Natural killer cell (primary cell): ENCODE data around the gene MAFG. TPM values are rescaled to one million over a fixed set of nuclear protein-coding genes. Genes with fewer than 3 reads are reported as not detected.

Experiments
- ATAC-seq, 3 donors: fragments of 150-1000 bp in 2 of 3; fragments of 200-7000 bp in 1 of 3; cut with Tn5 transposase; 1 replicate in 1 of 3; 2 replicates in 2 of 3; pipeline ENCODE4 v1.10.0; 2021; ENCODE audit warnings: mild to moderate bottlenecking in 2 of 3, moderate library complexity in 2 of 3
- DNase-seq, 2 donors: peaks; one replicate each; pipeline versions ENCODE4 v3.0.0 to v3.0.0-alpha.2; 2013 to 2021; ENCODE audit warnings: mixed read lengths in 1 of 2
- H3K27ac ChIP-seq: one replicate; pipeline ENCODE4 v1.5.1; 2013; ENCODE audit warnings: mild to moderate bottlenecking, low read length
- H3K27me3 ChIP-seq: one replicate; pipeline ENCODE4 v1.6.1; 2013; ENCODE audit warnings: low read length; ENCODE audit not compliant: control insufficient read depth, insufficient read depth
- H3K36me3 ChIP-seq: one replicate; pipeline ENCODE4 v1.6.1; 2013; ENCODE audit warnings: low read length; ENCODE audit not compliant: control insufficient read depth, insufficient read depth
- H3K4me1 ChIP-seq: one replicate; pipeline ENCODE4 v1.6.1; 2013; ENCODE audit warnings: low read length; ENCODE audit not compliant: control insufficient read depth, insufficient read depth
- H3K4me3 ChIP-seq: one replicate; pipeline ENCODE4 v1.5.1; 2013; ENCODE audit warnings: low read length
- H3K9me3 ChIP-seq: one replicate; pipeline ENCODE4 v1.6.1; 2013; ENCODE audit warnings: low read length; ENCODE audit not compliant: control insufficient read depth, insufficient read depth
- H3K27ac Mint-ChIP-seq, 2 donors: one replicate each; pipeline ENCODE4 v1.8.0; 2022; ENCODE audit warnings: mild to moderate bottlenecking in 2 of 2, mixed read lengths in 2 of 2, moderate library complexity in 1 of 2
- H3K27me3 Mint-ChIP-seq, 2 donors: one replicate each; pipeline ENCODE4 v1.8.0; 2022; ENCODE audit warnings: low read depth in 2 of 2, mixed read lengths in 2 of 2
- H3K36me3 Mint-ChIP-seq: one replicate; pipeline ENCODE4 v1.8.0; 2022; ENCODE audit warnings: mixed read lengths
- H3K4me1 Mint-ChIP-seq, 2 donors: one replicate each; pipeline ENCODE4 v1.8.0; 2022; ENCODE audit warnings: mixed read lengths in 2 of 2
- H3K4me3 Mint-ChIP-seq: one replicate; pipeline ENCODE4 v1.8.0; 2022; ENCODE audit warnings: mild to moderate bottlenecking, moderate library complexity, mixed read lengths
- H3K9me3 Mint-ChIP-seq, 2 donors: one replicate each; pipeline ENCODE4 v1.8.0; 2022; ENCODE audit warnings: mixed read lengths in 2 of 2
- WGBS: methylation state at CpG from one replicate; pipeline ENCODE4 v1.1.7; 2013; ENCODE audit warnings: missing lambda C conversion rate; ENCODE audit not compliant: insufficient coverage; 5-methylcytosine and 5-hydroxymethylcytosine counted together
- intact Hi-C: fragments of 100-400 bp; cut with micrococcal nuclease; formaldehyde crosslinking; loops from one replicate; pipeline ENCODE4 v1.14.2; 2022
- total RNA-seq, 4 donors: library from RNA; stranded (reverse); fragments of 120-200 nt in 1 of 4; gene quantifications; one replicate each; pipeline versions ENCODE4 v1.2.3 to v1.2.4, GENCODE V29; 2013 to 2022
- TF ChIP-seq, protein P1 (sequence below): fragments of 200-600 bp; IDR thresholded peaks from one replicate; pipeline ENCODE4 v1.8.0; 2022; ENCODE audit warnings: antibody characterized with exemption

Gene MAFG
- total RNA-seq, 3 donors from 2014 or later (not counting 1 experiment from before 2014, with no cell fraction given) = 11.9 to 14.6 (median 13.2) TPM

GRCh38 chr17:81890447-81891302 is 36.9 kb downstream of the MAFG start:
- H3K36me3 Mint-ChIP-seq = no peaks in the 10 kb centered on the region

DNA sequence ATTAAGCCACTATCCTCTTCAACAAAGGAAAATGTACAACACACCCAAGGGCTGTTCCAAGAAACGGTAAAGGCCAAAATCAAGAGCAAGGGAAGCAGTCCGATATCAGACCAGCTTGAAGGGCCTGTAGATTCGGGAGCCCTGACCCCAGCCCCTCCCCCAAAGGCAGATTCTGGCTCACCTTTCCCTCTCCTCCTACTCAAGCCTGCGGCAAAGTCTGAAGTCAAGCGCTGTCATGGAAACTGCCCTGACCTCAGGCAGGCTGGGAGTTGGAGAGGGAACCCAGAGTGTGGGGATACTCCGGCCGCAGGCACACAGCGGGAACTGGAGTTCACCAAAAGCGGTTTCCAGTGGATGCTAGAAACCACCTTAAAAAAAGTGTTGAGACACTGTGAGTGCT is 37.9 kb downstream of the MAFG start:
- H3K27ac Mint-ChIP-seq = peak overlapping the region; percentile 93 to 96
- ATAC-seq = no peak
- peaks cover 48% of the 10 kb centered on the region for H3K36me3 ChIP-seq

More at GRCh38 chr17:81890447-81891302, 36.9 kb downstream of the MAFG start:
- peak overlapping the region; percentile 48 for H3K4me3 ChIP-seq
- H3K9me3 Mint-ChIP-seq = no peaks in the 10 kb centered on the region
- peak in 1 of 2 donors; percentile 47 for DNase-seq
- H3K4me1 ChIP-seq = peaks cover 23% of the 10 kb centered on the region
- WGBS = 10% methylated on average over 65 of the region's 69 CpGs
- H3K27me3 Mint-ChIP-seq = no peaks in the 10 kb centered on the region
- peaks cover 10 to 21% of the 10 kb centered on the region in 2 donors for H3K4me1 Mint-ChIP-seq
- intact Hi-C loops = no loop called here
- TF ChIP-seq, protein P1, sequence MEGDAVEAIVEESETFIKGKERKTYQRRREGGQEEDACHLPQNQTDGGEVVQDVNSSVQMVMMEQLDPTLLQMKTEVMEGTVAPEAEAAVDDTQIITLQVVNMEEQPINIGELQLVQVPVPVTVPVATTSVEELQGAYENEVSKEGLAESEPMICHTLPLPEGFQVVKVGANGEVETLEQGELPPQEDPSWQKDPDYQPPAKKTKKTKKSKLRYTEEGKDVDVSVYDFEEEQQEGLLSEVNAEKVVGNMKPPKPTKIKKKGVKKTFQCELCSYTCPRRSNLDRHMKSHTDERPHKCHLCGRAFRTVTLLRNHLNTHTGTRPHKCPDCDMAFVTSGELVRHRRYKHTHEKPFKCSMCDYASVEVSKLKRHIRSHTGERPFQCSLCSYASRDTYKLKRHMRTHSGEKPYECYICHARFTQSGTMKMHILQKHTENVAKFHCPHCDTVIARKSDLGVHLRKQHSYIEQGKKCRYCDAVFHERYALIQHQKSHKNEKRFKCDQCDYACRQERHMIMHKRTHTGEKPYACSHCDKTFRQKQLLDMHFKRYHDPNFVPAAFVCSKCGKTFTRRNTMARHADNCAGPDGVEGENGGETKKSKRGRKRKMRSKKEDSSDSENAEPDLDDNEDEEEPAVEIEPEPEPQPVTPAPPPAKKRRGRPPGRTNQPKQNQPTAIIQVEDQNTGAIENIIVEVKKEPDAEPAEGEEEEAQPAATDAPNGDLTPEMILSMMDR = no peak
- no peaks in the 10 kb centered on the region for H3K27me3 ChIP-seq
- H3K4me3 Mint-ChIP-seq = peak overlapping the region; percentile 84
- H3K27ac Mint-ChIP-seq = peak overlapping the region; percentile 93 to 96
- H3K36me3 ChIP-seq = peaks cover 47% of the 10 kb centered on the region
- ATAC-seq = peak in 1 of 3 donors; percentile 1
- H3K27ac ChIP-seq = peak overlapping the region; percentile 70
- H3K9me3 ChIP-seq = no peaks in the 10 kb centered on the region

DNA sequence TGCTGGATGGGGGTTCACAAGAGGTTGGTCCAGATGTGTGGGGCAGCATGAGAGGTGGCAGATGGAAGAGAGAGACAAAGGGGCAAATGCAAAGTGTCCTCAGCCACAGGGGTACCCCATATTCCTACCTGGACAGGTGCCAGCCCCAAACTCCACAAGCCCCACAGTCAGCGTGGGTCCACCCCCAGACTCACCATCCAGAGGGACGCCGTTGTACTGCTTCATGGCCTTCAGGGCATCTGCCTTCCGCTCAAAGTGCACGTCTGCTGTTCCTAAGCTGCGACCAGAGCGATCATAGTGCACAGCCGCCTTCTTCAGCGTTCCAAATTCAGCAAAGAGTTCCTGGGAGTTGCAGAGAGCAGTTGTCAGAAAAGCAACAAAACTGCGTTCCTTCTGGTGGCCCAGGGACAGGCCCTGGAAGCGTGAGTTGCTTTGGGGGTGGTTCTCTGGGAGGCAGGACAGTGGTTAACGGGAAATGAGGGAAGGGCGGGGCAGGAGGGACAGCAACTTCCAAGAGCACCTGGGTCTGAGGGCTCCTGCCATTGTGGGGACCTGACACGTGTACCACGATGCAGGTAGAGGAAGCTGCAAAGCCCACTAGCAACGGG is 38.4 kb downstream of the MAFG start:
- no peaks in the 10 kb centered on the region for H3K36me3 Mint-ChIP-seq
- intact Hi-C loops = no loop called here
- H3K27ac ChIP-seq = no peak overlapping the region

More for the DNA sequence above, 37.9 kb downstream of the MAFG start:
- Mint-ChIP-seq H3K27me3 (no peaks in the 10 kb centered on the region), H3K36me3 (no peaks in the 10 kb centered on the region), H3K4me1 (peaks cover 10 to 25% of the 10 kb centered on the region in 2 donors), H3K4me3 (peak overlapping the region; percentile 84), H3K9me3 (no peaks in the 10 kb centered on the region)
- Histone ChIP-seq H3K27ac (no peak overlapping the region), H3K27me3 (no peaks in the 10 kb centered on the region), H3K4me3 (no peak overlapping the region), H3K9me3 (no peaks in the 10 kb centered on the region), H3K4me1 (peaks cover 23% of the 10 kb centered on the region)
- 96% methylated on average over 9 of the region's 9 CpGs for whole genome bisulfite sequencing
- TF ChIP-seq, protein P1 = no peak
- intact Hi-C loops = no loop called here
- DNase-seq = no peak

More for the DNA sequence above, 38.4 kb downstream of the MAFG start:
- Histone ChIP-seq H3K27me3 (no peaks in the 10 kb centered on the region), H3K4me1 (peaks cover 23% of the 10 kb centered on the region), H3K4me3 (no peak overlapping the region), H3K9me3 (no peaks in the 10 kb centered on the region), H3K36me3 (peaks cover 46% of the 10 kb centered on the region)
- Mint-ChIP-seq H3K9me3 (no peaks in the 10 kb centered on the region), H3K27ac (peak overlapping the region in 1 of 2 donors; percentile 48), H3K27me3 (no peaks in the 10 kb centered on the region), H3K4me3 (peak overlapping the region; percentile 61), H3K4me1 (peaks cover 10 to 25% of the 10 kb centered on the region in 2 donors)
- no peak for ATAC-seq
- no peak for DNase-seq
- 97% methylated on average over 16 of the region's 16 CpGs for WGBS
- TF ChIP-seq, protein P1 = no peak
